Mesendoderm (in vitro differentiated cells): ENCODE results near the gene MCFD2.

Source experiments
- DNase-seq: peaks from one replicate; pipeline ENCODE4 v3.0.0; 2013
- H2AK5ac ChIP-seq: 2 replicates; pipeline ENCODE4 v1.6.1; 2013; ENCODE audit warnings: low read length, inconsistent platforms
- H2BK120ac ChIP-seq: 2 replicates; pipeline ENCODE4 v1.6.1; 2013; ENCODE audit warnings: low read depth, mild to moderate bottlenecking, low read length, moderate library complexity, mixed read lengths
- H2BK15ac ChIP-seq: replicated peaks from 2 replicates; pipeline ENCODE4 v1.6.1; 2013; ENCODE audit warnings: low read depth, mild to moderate bottlenecking, moderate library complexity
- H2BK5ac ChIP-seq: 2 replicates; pipeline ENCODE4 v1.6.1; 2013; ENCODE audit warnings: low read length, inconsistent platforms
- H3K18ac ChIP-seq: 2 replicates; pipeline ENCODE4 v1.6.1; 2013; ENCODE audit warnings: mild to moderate bottlenecking, low read length, mixed read lengths
- H3K23ac ChIP-seq: one replicate; pipeline ENCODE4 v1.6.1; 2013; ENCODE audit warnings: low read length
- H3K27ac ChIP-seq: 2 replicates; pipeline ENCODE4 v1.5.1; 2013; ENCODE audit warnings: low read depth, mild to moderate bottlenecking, inconsistent platforms, low read length, moderate library complexity
- H3K27me3 ChIP-seq: 2 replicates; pipeline ENCODE4 v1.6.1; 2013; ENCODE audit warnings: low read length, control low read depth, mild to moderate bottlenecking, inconsistent platforms; ENCODE audit not compliant: insufficient read depth, poor library complexity
- H3K36me3 ChIP-seq: 2 replicates; pipeline ENCODE4 v1.6.1; 2013; ENCODE audit warnings: low read length, inconsistent platforms; ENCODE audit not compliant: control insufficient read depth, insufficient read depth
- H3K4ac ChIP-seq: one replicate; pipeline ENCODE4 v1.6.1; 2013; ENCODE audit warnings: low read depth, mild to moderate bottlenecking, low read length, moderate library complexity
- H3K4me1 ChIP-seq: 2 replicates; pipeline ENCODE4 v1.6.1; 2013; ENCODE audit warnings: low read depth, low read length, inconsistent platforms; ENCODE audit not compliant: control insufficient read depth
- H3K4me2 ChIP-seq: 2 replicates; pipeline ENCODE4 v1.6.1; 2013; ENCODE audit warnings: low read length
- H3K4me3 ChIP-seq: 2 replicates; pipeline ENCODE4 v1.5.1; 2013; ENCODE audit warnings: mild to moderate bottlenecking, low read length
- H3K56ac ChIP-seq: one replicate; pipeline ENCODE4 v1.6.1; 2013; ENCODE audit warnings: low read length
- H3K79me1 ChIP-seq: 2 replicates; pipeline ENCODE4 v1.6.1; 2013; ENCODE audit warnings: low read length, inconsistent platforms
- H3K79me2 ChIP-seq: 2 replicates; pipeline ENCODE4 v1.6.1; 2013; ENCODE audit warnings: mild to moderate bottlenecking, low read length; ENCODE audit not compliant: control insufficient read depth, insufficient read depth
- H3K9ac ChIP-seq: 2 replicates; pipeline ENCODE4 v1.6.1; 2013; ENCODE audit warnings: low read length, inconsistent platforms
- H4K5ac ChIP-seq: one replicate; pipeline ENCODE4 v1.6.1; 2013; ENCODE audit warnings: low read length
- H4K8ac ChIP-seq: one replicate; pipeline ENCODE4 v1.6.1; 2013; ENCODE audit warnings: low read depth, mild to moderate bottlenecking, control low read depth, low read length, moderate library complexity
- WGBS: extraction: QIAGEN DNeasy Blood & Tissue Kit; methylation state at CpG from one replicate; pipeline ENCODE4 v1.1.7; 2013; ENCODE audit warnings: low lambda C conversion rate, missing lambda C conversion rate; ENCODE audit not compliant: insufficient coverage; ENCODE audit errors: extremely low coverage; 5-methylcytosine and 5-hydroxymethylcytosine counted together

MCFD2 gene

DNA sequence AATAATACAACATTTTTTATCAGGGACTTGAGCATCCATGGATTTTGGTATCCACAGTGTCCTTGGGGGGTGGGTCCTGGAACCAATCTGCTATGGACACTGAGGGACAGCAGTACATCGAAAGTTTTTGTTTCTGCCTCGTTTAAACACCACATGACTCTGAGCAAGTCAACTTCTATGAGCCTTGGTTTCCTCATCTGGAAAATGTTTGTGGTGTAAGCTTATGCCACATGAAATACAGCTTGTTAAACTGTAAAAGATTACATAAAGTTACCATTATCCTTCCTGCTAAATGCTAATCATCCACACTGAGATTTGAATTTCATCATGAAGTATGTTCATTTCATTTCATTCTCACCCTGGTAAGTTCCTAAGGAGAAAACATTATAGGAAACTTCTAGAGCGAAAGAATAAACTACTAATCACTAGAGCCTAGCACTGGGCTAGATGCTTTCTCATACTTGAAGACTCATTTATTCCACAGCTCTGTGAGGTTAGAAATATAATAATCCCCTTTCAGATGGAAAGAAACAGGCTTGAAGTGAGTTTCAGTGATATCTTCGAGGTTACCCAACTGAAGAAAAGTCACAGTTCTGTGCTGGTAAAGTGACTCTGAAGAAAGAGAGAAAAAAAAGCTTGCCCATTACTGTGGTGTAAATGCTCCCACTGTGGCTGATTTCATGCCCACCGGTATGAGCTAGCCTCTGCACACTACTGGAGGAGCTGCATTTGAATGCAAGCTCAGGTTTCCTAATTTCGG lies 29.2 kb downstream of the MCFD2 start:
- Histone ChIP-seq H3K18ac (no peak overlapping the region), H3K79me1 (no peaks in the 10 kb centered on the region)

GRCh38 chr2:46885376-46885775 lies 30.2 kb downstream of the MCFD2 start:
- Histone ChIP-seq H4K5ac (no peak overlapping the region), H3K4me2 (no peak overlapping the region), H3K79me1 (no peaks in the 10 kb centered on the region), H3K18ac (no peak overlapping the region), H3K23ac (no peak overlapping the region), H3K36me3 (no peaks in the 10 kb centered on the region), H2AK5ac (no peak overlapping the region), H2BK120ac (no peak overlapping the region), H2BK15ac (no peak overlapping the region), H3K27me3 (no peaks in the 10 kb centered on the region), H3K4me1 (no peaks in the 10 kb centered on the region), H4K8ac (no peak overlapping the region), H2BK5ac (no peak overlapping the region), H3K56ac (no peak overlapping the region), H3K27ac (no peak overlapping the region), H3K4me3 (no peak overlapping the region), H3K9ac (no peak overlapping the region), H3K4ac (no peak overlapping the region), H3K79me2 (no peaks in the 10 kb centered on the region)
- WGBS, result no CpG with 5 or more reads among the region's 4 CpGs
- DNase-seq, result no peak

More for the DNA sequence above, 29.2 kb downstream of the MCFD2 start:
- Histone ChIP-seq H4K5ac (no peak overlapping the region), H2AK5ac (no peak overlapping the region), H3K9ac (no peak overlapping the region), H3K79me2 (no peaks in the 10 kb centered on the region), H2BK120ac (no peak overlapping the region), H3K56ac (no peak overlapping the region), H3K4me3 (no peak overlapping the region), H3K4me2 (no peak overlapping the region), H3K4me1 (no peaks in the 10 kb centered on the region), H3K27me3 (no peaks in the 10 kb centered on the region), H3K23ac (no peak overlapping the region), H2BK5ac (no peak overlapping the region), H3K36me3 (no peaks in the 10 kb centered on the region), H3K27ac (no peak overlapping the region), H4K8ac (no peak overlapping the region), H2BK15ac (no peak overlapping the region), H3K4ac (no peak overlapping the region)
- DNase-seq, result no peak
- no CpG with 5 or more reads among the region's 6 CpGs for WGBS

DNA sequence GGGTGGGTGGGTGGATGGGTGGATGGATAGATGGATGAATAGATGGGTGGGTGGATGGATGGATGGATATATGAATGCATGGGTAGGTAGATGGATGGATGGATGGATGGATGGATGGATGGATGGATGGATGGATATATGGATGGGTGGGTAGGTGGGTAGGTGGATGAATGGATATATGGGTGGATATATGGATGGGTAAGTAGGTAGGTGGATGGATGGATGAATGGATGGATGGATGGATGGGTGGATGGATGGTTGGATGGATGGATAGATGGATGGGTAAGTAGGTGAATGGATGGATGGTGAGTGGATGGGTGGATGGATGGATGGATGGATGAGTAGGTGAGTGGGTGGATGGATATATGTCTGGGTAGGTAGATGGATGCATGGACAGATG lies 36.1 kb downstream of the MCFD2 start:
- Histone ChIP-seq H3K9ac (no peak overlapping the region), H2BK15ac (no peak overlapping the region), H2BK120ac (no peak overlapping the region), H3K4me3 (no peak overlapping the region), H4K5ac (no peak overlapping the region), H3K4me2 (no peak overlapping the region), H2AK5ac (no peak overlapping the region), H3K36me3 (no peaks in the 10 kb centered on the region), H3K4ac (no peak overlapping the region), H3K27me3 (no peaks in the 10 kb centered on the region), H4K8ac (no peak overlapping the region), H3K27ac (no peak overlapping the region), H3K4me1 (no peaks in the 10 kb centered on the region), H3K23ac (no peak overlapping the region), H2BK5ac (no peak overlapping the region), H3K79me1 (no peaks in the 10 kb centered on the region), H3K79me2 (no peaks in the 10 kb centered on the region), H3K18ac (no peak overlapping the region), H3K56ac (no peak overlapping the region)
- DNase-seq, result no peak

DNA sequence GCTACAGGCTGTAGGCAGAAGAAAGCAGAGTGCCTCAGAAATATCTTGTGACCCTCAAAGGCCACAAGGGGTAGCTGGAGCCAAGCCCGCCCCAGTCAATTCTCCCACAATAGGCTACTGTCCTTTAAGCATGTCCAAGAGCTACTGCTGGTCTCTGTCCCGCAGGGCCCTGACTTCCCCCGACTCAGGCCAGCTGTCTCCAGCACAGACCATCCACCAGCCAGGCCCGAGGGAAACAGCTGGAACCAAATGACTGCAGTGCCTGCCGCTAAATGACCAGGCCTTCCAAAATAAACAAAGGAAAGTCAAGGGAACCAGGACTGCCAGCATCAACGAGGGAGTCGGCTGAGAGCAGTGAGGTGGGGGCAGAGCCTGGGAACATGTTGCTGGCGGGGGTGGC lies 36.7 kb downstream of the MCFD2 start:
- Histone ChIP-seq H2BK120ac (no peak overlapping the region), H3K23ac (no peak overlapping the region), H3K56ac (no peak overlapping the region), H2BK5ac (no peak overlapping the region), H2AK5ac (no peak overlapping the region), H3K27me3 (no peaks in the 10 kb centered on the region), H3K79me1 (no peaks in the 10 kb centered on the region), H3K27ac (no peak overlapping the region), H3K18ac (no peak overlapping the region), H3K4me3 (no peak overlapping the region), H4K5ac (no peak overlapping the region), H4K8ac (no peak overlapping the region), H3K36me3 (no peaks in the 10 kb centered on the region), H3K9ac (no peak overlapping the region), H2BK15ac (no peak overlapping the region), H3K4ac (no peak overlapping the region), H3K79me2 (no peaks in the 10 kb centered on the region), H3K4me2 (no peak overlapping the region), H3K4me1 (no peaks in the 10 kb centered on the region)
- DNase-seq, result peak; percentile 55
- WGBS, result no CpG with 5 or more reads among the region's 8 CpGs

- Histone ChIP-seq H3K9ac (no peak overlapping the region), H3K56ac (no peak overlapping the region), H3K79me2 (no peaks in the 10 kb centered on the region), H2AK5ac (no peak overlapping the region), H2BK120ac (no peak overlapping the region), H2BK5ac (no peak overlapping the region), H3K4me1 (no peaks in the 10 kb centered on the region), H3K79me1 (no peaks in the 10 kb centered on the region), H3K4me3 (no peak overlapping the region), H2BK15ac (no peak overlapping the region), H3K27ac (no peak overlapping the region), H3K18ac (no peak overlapping the region), H4K5ac (no peak overlapping the region), H4K8ac (no peak overlapping the region), H3K36me3 (no peaks in the 10 kb centered on the region), H3K23ac (no peak overlapping the region), H3K4me2 (no peak overlapping the region), H3K4ac (no peak overlapping the region), H3K27me3 (no peaks in the 10 kb centered on the region)
- no peak for DNase-seq
- WGBS, result 100% methylated on average over 3 of the region's 5 CpGs
These were observed 37.2 kb downstream of the MCFD2 start for GRCh38 chr2:46878240-46878877.
